Fibroblast of skin of left biceps (primary cell): Measurements from ENCODE around the gene PPAN.

Experiments used
- DNase-seq, 2 experiments: peaks; one replicate each; pipeline ENCODE4 v3.0.0-alpha.2; 2013; ENCODE audit warnings: low read depth in 2 of 2

Gene PPAN

DNA sequence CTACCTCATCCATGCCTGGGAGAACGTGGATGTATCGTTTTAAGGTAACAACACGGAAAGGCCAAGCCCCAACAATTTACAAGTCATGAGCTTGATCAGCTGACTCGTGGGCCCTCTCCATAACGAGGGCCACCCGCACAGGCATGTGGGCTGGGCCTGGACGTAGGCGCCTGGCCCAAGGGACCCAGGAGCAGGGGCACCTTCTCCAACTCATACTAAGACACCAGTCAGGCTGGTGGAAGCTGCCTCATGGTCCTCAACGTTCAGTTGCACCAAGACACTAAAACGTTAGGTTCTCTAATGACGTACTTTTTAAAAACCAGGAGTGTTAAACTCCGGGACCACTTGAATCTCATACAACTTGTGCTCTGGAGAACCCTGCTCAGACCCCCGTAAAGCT is 35.3 kb downstream of the PPAN start:
- no peak for DNase-seq

GRCh38 chr19:10141973-10142372 is 35.8 kb downstream of the PPAN start:
- DNase-seq, result no peak

GRCh38 chr19:10142701-10143375 is 36.7 kb downstream of the PPAN start:
- DNase-seq, result no peak

GRCh38 chr19:10143681-10144080 is 37.5 kb downstream of the PPAN start:
- no peak for DNase-seq

DNA sequence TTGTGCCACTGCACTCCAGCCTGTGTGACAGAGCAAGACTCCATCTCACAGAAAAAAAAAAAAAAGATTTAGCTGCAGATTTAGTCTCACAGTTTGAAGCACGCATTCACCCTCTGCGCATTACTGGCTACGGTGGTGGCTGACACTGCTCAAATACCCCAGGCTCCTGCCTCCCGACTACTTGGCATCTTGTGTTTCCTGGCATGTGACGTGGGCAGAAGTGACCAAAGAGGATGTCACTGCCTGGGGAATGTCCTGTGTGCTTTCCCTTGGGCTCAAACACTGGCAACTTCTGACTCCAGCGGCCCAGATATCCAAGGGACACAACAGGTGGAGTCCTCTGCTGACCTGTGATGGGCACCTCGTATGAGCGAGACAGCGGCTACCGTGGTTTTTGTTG is 38.2 kb downstream of the PPAN start:
- no peak for DNase-seq

GRCh38 chr19:10145031-10145430 is 38.9 kb downstream of the PPAN start:
- no peak for DNase-seq

DNA sequence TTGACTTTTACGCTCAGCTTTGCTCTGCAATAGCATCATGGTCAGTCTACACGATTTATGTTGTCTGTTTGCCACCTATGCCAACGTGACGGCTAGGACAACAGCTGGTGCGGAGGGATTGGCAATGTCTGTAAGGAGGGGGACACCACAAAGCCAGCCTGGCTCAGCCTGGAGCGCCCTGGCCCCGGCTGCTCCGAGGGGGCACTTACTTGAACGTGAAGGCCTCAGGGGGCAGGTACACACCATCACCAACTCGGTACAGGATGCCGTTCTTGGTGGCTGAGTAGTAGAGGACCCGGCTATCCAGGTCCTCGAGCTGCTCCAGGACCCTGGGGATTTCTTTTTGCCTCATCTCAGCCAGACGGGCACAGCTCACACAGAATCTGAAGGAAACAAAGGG is 40.0 kb downstream of the PPAN start:
- no peak for DNase-seq

- no peak for DNase-seq
These were observed 43.3 kb downstream of the PPAN start for GRCh38 chr19:10149427-10149826.

DNA sequence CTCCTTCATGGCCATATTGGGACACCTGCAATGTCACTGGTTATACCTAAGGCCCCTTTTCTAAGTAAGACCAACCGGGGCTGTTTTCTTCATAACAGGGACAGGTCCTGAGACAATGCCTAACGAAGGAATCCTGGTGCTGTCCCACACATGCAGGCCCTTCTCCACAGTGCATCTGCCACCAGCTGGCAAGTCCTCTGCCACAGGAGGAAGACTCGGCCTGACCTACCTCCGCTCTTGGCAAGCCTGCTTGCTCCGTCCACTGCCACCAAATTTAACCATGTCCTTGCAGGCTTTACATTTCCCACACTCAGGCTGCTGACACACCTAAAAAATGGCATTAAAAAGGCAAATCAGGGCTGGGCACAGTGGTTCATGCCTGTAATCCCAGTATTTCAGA is 45.4 kb downstream of the PPAN start:
- DNase-seq, result no peak

DNA sequence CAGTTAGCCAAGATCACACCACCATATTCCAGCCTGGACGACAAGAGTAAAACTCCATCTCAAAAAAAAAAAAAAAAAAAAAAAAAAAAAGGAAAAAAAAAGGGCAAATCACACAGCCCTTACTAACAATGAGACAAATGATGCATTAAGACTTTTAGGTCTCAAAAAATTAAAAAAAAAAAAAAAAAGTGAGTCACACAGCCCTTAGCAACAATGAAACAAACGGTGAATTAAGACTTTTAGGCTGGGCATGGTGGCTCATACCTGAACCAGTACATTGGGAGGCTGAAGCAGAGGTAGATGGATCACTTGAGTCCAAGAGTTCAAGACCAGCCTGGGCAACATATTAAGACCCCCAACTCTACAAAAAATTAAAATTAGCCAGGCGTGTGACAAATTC is 45.9 kb downstream of the PPAN start:
- no peak for DNase-seq

DNA sequence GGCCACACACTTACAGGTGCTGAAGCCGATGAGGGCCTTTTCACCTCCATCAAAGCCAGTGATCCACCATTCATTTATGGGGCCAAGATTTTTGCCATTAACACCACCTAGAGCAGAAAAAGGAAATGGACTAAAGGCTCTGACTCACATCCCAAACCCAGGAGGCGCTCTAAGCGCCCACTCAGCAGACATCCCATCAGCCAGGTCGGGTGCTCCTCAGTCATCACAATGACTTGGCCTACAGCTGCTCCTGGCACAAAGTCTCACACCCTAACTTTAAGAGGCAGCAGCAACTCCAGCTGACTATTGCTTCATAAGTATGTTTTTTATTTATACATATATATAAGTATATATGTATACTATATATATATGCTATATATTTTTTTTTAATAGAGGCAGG is 49.7 kb downstream of the PPAN start:
- DNase-seq, result no peak

DNA sequence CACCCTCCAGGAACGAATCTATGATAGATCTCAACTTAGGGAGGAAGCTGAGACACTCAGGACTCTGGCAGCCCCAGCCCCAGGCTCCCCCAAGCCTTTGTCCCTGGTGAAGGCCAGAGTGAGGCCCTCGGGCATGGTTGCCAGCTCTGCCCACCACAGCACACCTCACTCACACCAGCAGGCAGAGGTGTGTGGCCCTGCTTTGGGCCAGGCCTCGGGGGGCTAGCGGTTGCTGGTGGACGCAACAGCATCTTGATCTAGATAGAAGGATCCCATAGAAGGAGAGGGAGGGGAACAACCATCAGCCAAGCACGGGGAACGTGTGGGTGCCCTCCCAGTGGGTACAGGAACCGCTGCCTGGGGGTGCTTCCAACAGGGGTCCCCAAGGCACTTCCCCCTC is 51.9 kb downstream of the PPAN start:
- DNase-seq, result no peak

- DNase-seq, result no peak
These were observed 52.3 kb downstream of the PPAN start for GRCh38 chr19:10158485-10158884.

DNA sequence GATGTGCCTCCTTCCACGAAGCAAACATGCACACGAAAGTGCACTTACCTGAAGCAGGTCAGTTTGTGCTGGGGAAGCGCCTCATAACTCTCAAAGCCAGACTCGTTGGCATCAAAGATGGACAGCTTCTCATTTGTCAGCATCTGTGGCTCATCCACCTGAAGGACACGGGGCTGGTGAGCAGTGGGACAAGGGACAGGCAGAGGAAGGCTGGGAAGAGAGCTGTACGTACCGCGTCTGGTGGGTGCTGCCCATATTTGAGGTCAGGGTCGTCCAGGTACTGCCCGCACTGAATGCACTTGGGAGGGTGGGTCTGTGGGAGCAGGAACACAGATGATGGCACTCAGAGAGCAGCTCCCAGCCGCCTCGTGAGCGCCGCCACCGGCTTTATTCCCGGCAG is 53.4 kb downstream of the PPAN start:
- no peak for DNase-seq
